ENCODE results near the gene DLG5.

DLG5 gene

GRCh38 chr10:77833792-77834191, 92.8 kb downstream of the DLG5 start:
- TF ChIP-seq CTCF (IDR thresholded peaks at IDR 0.05; ENCODE audit: control insufficient read depth, insufficient read depth, low read depth, low read length, missing control alignments): no peak
- no peak for DNase-seq (ENCODE audit: low read depth)
- H3K4me3 ChIP-seq (ENCODE audit: control insufficient read depth, low read depth, low read length): no peak overlapping the region

GRCh38 chr10:77833225-77833624, 93.3 kb downstream of the DLG5 start:
- H3K4me3 ChIP-seq (ENCODE audit: control insufficient read depth, low read depth, low read length): no peak overlapping the region

GRCh38 chr10:77832238-77832637, 94.3 kb downstream of the DLG5 start:
- TF ChIP-seq CTCF (IDR thresholded peaks at IDR 0.05; ENCODE audit: control insufficient read depth, insufficient read depth, low read depth, low read length, missing control alignments): no peak

More at GRCh38 chr10:77833225-77833624, 93.3 kb downstream of the DLG5 start:
- DNase-seq (ENCODE audit: low read depth): no peak
- no peak for TF ChIP-seq CTCF (IDR thresholded peaks at IDR 0.05; ENCODE audit: control insufficient read depth, insufficient read depth, low read depth, low read length, missing control alignments)

GRCh38 chr10:77829356-77829755, 97.2 kb downstream of the DLG5 start:
- no peak overlapping the region for H3K4me3 ChIP-seq (ENCODE audit: control insufficient read depth, low read depth, low read length)
- TF ChIP-seq CTCF (IDR thresholded peaks at IDR 0.05; ENCODE audit: control insufficient read depth, insufficient read depth, low read depth, low read length, missing control alignments): no peak
- DNase-seq (ENCODE audit: low read depth): no peak

More at GRCh38 chr10:77832238-77832637, 94.3 kb downstream of the DLG5 start:
- no peak overlapping the region for H3K4me3 ChIP-seq (ENCODE audit: control insufficient read depth, low read depth, low read length)
- DNase-seq (ENCODE audit: low read depth): no peak

- DNase-seq (ENCODE audit: low read depth): no peak
- TF ChIP-seq CTCF (IDR thresholded peaks at IDR 0.05; ENCODE audit: control insufficient read depth, insufficient read depth, low read depth, low read length, missing control alignments): no peak
- H3K4me3 ChIP-seq (ENCODE audit: control insufficient read depth, low read depth, low read length): no peak overlapping the region
Observed at GRCh38 chr10:77828377-77828776, 98.2 kb downstream of the DLG5 start.

GRCh38 chr10:77827366-77827765, 99.2 kb downstream of the DLG5 start:
- no peak overlapping the region for H3K4me3 ChIP-seq (ENCODE audit: control insufficient read depth, low read depth, low read length)
- no peak for DNase-seq (ENCODE audit: low read depth)
- TF ChIP-seq CTCF (IDR thresholded peaks at IDR 0.05; ENCODE audit: control insufficient read depth, insufficient read depth, low read depth, low read length, missing control alignments): no peak

- no peak for TF ChIP-seq CTCF (IDR thresholded peaks at IDR 0.05; ENCODE audit: control insufficient read depth, insufficient read depth, low read depth, low read length, missing control alignments)
- no peak for DNase-seq (ENCODE audit: low read depth)
- H3K4me3 ChIP-seq (ENCODE audit: control insufficient read depth, low read depth, low read length): no peak overlapping the region
Observed at GRCh38 chr10:77825965-77826364, 100.6 kb downstream of the DLG5 start.
